HCT116 (cell line): ENCODE measurements around the gene GUCA1C. TPM values are rescaled to one million over a fixed set of nuclear protein-coding genes. Genes with fewer than 3 reads are reported as not detected.

Experiments
- ATAC-seq: fragments of 200-7000 bp; cut with Tn5 transposase; 2 replicates; pipeline ENCODE4 v1.9.1; 2020; ENCODE audit warnings: mild to moderate bottlenecking, moderate library complexity
- BruUV-seq: library from RNA; stranded (reverse); fragments of 400-500 nt; replicated peaks from 2 replicates; lab custom pipeline; 2021; lab: Mats Ljungman, UMichigan
- CTCF ChIA-PET: fragments of 300-600 bp; sonication (Branson Sonifier 250); formaldehyde crosslinking; loops from one replicate; lab custom pipeline; 2021; ENCODE audit warnings: antibody characterized with exemption; lab: Charles Lee
- POLR2A ChIA-PET: fragments of 300-600, 350-600 bp; sonication (Branson Sonifier 250); formaldehyde crosslinking; loops from one replicate; lab custom pipeline; 2021; ENCODE audit warnings: antibody characterized with exemption; lab: Charles Lee
- RAD21 ChIA-PET, 2 experiments: fragments of 300-600 bp; sonication (Branson Sonifier 250); formaldehyde crosslinking; loops; one replicate each; lab custom pipeline; 2023; ENCODE audit warnings: low total read pairs in 2 of 2; ENCODE audit not compliant: uncharacterized antibody in 2 of 2, unreplicated experiment in 2 of 2, low non-redundant PET in 1 of 2; lab: Charles Lee
- DNase-seq: peaks from one replicate; pipeline ENCODE4 v3.0.0-alpha.2; 2010; ENCODE audit warnings: low read depth, low spot score
- H2AFZ ChIP-seq: fragments of 200-600 bp; shearing (Covaris generic), sonication (generic); 2 replicates; pipeline ENCODE4 v1.6.1; 2017; ENCODE audit warnings: low read depth, mixed run types, mixed read lengths, antibody characterized with exemption, low read length; ENCODE audit not compliant: poor library complexity, severe bottlenecking
- H3K27ac ChIP-seq: 2 replicates; pipeline ENCODE4 v1.5.1; 2012; ENCODE audit warnings: low read depth, low read length
- H3K27me3 ChIP-seq: fragments of 200-600 bp; sonication (generic); 2 replicates; pipeline ENCODE4 v1.6.1; 2016; ENCODE audit warnings: mixed run types, low read length, mixed read lengths; ENCODE audit not compliant: insufficient read depth
- H3K36me3 ChIP-seq, 2 experiments: fragments of 200-500 bp in 1 of 2; fragments of 200-600 bp in 1 of 2; sonication (Bioruptor generic) in 1 of 2; sonication (generic) in 1 of 2; 2 replicates each; pipeline versions ENCODE4 v1.5.1 to v1.6.1; 2014 to 2016; ENCODE audit warnings: low read length in 2 of 2, inconsistent platforms in 1 of 2, mixed read lengths in 1 of 2, mixed run types in 1 of 2; ENCODE audit not compliant: insufficient read depth in 2 of 2, control insufficient read depth in 1 of 2
- H3K4me1 ChIP-seq, 2 experiments: fragments of 200-600 bp in 1 of 2; sonication (generic) in 1 of 2; 2 replicates each; pipeline versions ENCODE4 v1.5.1 to v1.6.1; 2012 to 2017; ENCODE audit warnings: low read length in 2 of 2, inconsistent platforms in 1 of 2, mild to moderate bottlenecking in 1 of 2, mixed read lengths in 1 of 2, mixed run types in 1 of 2, moderate library complexity in 1 of 2; ENCODE audit not compliant: insufficient read depth in 2 of 2, control insufficient read depth in 1 of 2
- H3K4me2 ChIP-seq: fragments of 200-600 bp; sonication (generic); 2 replicates; pipeline ENCODE4 v1.6.1; 2017; ENCODE audit warnings: mixed run types, low read length, mixed read lengths
- H3K4me3 ChIP-seq, 2 experiments: fragments of 200-600 bp in 1 of 2; sonication (generic) in 1 of 2; replicated peaks in 1 of 2; 2 replicates each; pipeline ENCODE4 v1.5.1; 2011 to 2016; ENCODE audit warnings: low read length in 2 of 2, control low read depth in 1 of 2, low read depth in 1 of 2, mild to moderate bottlenecking in 1 of 2, mixed read lengths in 1 of 2, mixed run types in 1 of 2
- H3K79me2 ChIP-seq: fragments of 200-600 bp; sonication (generic); 2 replicates; pipeline ENCODE4 v1.6.1; 2017; ENCODE audit warnings: mild to moderate bottlenecking, mixed run types, low read length, moderate library complexity, mixed read lengths; ENCODE audit not compliant: insufficient read depth
- H3K9ac ChIP-seq: fragments of 200-600 bp; sonication (generic); 2 replicates; pipeline ENCODE4 v1.6.1; 2016; ENCODE audit warnings: low read length, mixed read lengths
- H3K9me2 ChIP-seq: fragments of 200-600 bp; sonication (generic), shearing (Covaris generic); 2 replicates; pipeline ENCODE4 v1.6.1; 2017; ENCODE audit warnings: mixed run types, mild to moderate bottlenecking, moderate library complexity; ENCODE audit not compliant: insufficient read depth
- H3K9me3 ChIP-seq, 2 experiments: fragments of 200-500 bp in 1 of 2; fragments of 200-600 bp in 1 of 2; sonication (Bioruptor generic) in 1 of 2; sonication (generic) in 1 of 2; 2 replicates each; pipeline ENCODE4 v1.6.1; 2014 to 2017; ENCODE audit warnings: low read length in 2 of 2, mixed read lengths in 2 of 2, inconsistent platforms in 1 of 2, low read depth in 1 of 2, mild to moderate bottlenecking in 1 of 2, mixed run types in 1 of 2, moderate library complexity in 1 of 2; ENCODE audit not compliant: control insufficient read depth in 1 of 2, insufficient read depth in 1 of 2
- H4K20me1 ChIP-seq: fragments of 200-600 bp; sonication (generic), shearing (Covaris generic); 2 replicates; pipeline ENCODE4 v1.6.1; 2017; ENCODE audit warnings: mixed run types, mild to moderate bottlenecking, moderate library complexity; ENCODE audit not compliant: insufficient read depth
- CBX3 ChIP-seq: IDR thresholded peaks from 2 replicates; pipeline ENCODE4 v1.6.1; 2012; ENCODE audit warnings: low read depth
- CTCF ChIP-seq, 3 experiments: fragments of 200-600 bp in 1 of 3; sonication (generic) in 1 of 3; IDR thresholded peaks in 2 of 3; conservative IDR thresholded peaks in 1 of 3; 2 replicates each; pipeline ENCODE4 v1.5.1; 2012 to 2017; ENCODE audit warnings: low read depth in 2 of 3, low read length in 2 of 3, antibody characterized with exemption in 1 of 3, borderline replicate concordance in 1 of 3, control low read depth in 1 of 3, mild to moderate bottlenecking in 1 of 3, mixed read lengths in 1 of 3, mixed run types in 1 of 3, moderate library complexity in 1 of 3; ENCODE audit not compliant: insufficient read depth in 1 of 3
- EGR1 ChIP-seq: IDR thresholded peaks from 2 replicates; pipeline ENCODE4 v1.6.1; 2012; ENCODE audit warnings: low read depth
- ELF1 ChIP-seq: IDR thresholded peaks from 2 replicates; pipeline ENCODE4 v1.6.1; 2012; ENCODE audit warnings: low read depth, borderline replicate concordance
- POLR2A ChIP-seq: IDR thresholded peaks from 2 replicates; pipeline ENCODE4 v1.7.0; 2011; ENCODE audit warnings: borderline replicate concordance; ENCODE audit not compliant: insufficient read depth, insufficient read length; ENCODE audit errors: extremely low read depth
- POLR2AphosphoS5 ChIP-seq: IDR thresholded peaks from 2 replicates; pipeline ENCODE4 v1.6.1; 2011; ENCODE audit warnings: mild to moderate bottlenecking, low read depth, low read length, moderate library complexity
- SP1 ChIP-seq: IDR thresholded peaks from 2 replicates; pipeline ENCODE4 v1.6.1; 2012; ENCODE audit warnings: low read depth
- intact Hi-C: fragments of 100-400 bp; cut with micrococcal nuclease; formaldehyde crosslinking; loops from 2 replicates; pipeline ENCODE4 v1.10.0; 2022
- total RNA-seq: library from RNA; stranded (reverse); gene quantifications from one replicate; pipeline ENCODE4 v1.2.1, GENCODE V29; 2021; ENCODE audit not compliant: unreplicated experiment
- TF ChIP-seq, protein P1 (sequence below): IDR thresholded peaks from 2 replicates; pipeline ENCODE4 v1.6.1; 2012

Gene GUCA1C
- total RNA-seq, 1 experiment from 2014 or later, result not detected

GRCh38 chr3:108863799-108864135 is 89.9 kb downstream of the GUCA1C start:
- ChIA-PET CTCF (no interaction called here), RAD21 (no interaction called here), POLR2A (no interaction called here)
- intact Hi-C loops, result no loop called here
- peak; percentile 71 for DNase-seq
- Histone ChIP-seq H3K4me3 (peak overlapping the region in 1 of 2 experiments; percentile 15; a peak in 2 of 4 replicates), H3K4me2 (peak overlapping the region; percentile 69), H3K4me1 (peaks cover 22 to 30% of the 10 kb centered on the region in 2 experiments), H3K27me3 (no peaks in the 10 kb centered on the region), H3K27ac (peak overlapping the region; percentile 76), H3K9me3 (no peaks in the 10 kb centered on the region; a peak in 1 of 4 replicates), H4K20me1 (no peaks in the 10 kb centered on the region), H3K79me2 (no peaks in the 10 kb centered on the region), H3K9me2 (no peaks in the 10 kb centered on the region), H3K36me3 (no peaks in the 10 kb centered on the region), H3K9ac (peak overlapping the region; percentile 44), H2AFZ (peak overlapping the region; percentile 68)
- ATAC-seq, result peak; percentile 95
- TF ChIP-seq SP1 (peak; percentile 8), EGR1 (no peak), ELF1 (peak; percentile 45), CTCF (IDR thresholded peaks at IDR 0.05 in 2 of 3, conservative IDR thresholded peaks at IDR 0.05 in 1 of 3; ENCODE audit: borderline replicate concordance in 1 of 3, insufficient read depth in 1 of 3, low read depth in 2 of 3, low read length in 2 of 3) (no peak), POLR2A (peak; percentile 64), POLR2AphosphoS5 (peak; percentile 73), CBX3 (peak; percentile 5; the same call in 1 of the 2 replicates)
- TF ChIP-seq, protein P1, sequence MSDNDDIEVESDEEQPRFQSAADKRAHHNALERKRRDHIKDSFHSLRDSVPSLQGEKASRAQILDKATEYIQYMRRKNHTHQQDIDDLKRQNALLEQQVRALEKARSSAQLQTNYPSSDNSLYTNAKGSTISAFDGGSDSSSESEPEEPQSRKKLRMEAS, result 0 out of 2 replicates have a peak, but pooled peaks have one; percentile 31
- BruUV-seq, result TSS peak; percentile 100
